Measurements from ENCODE around the gene PDCL3. TPM values are rescaled to one million over a fixed set of nuclear protein-coding genes. Genes with fewer than 3 reads are reported as not detected.

PDCL3 gene
- 12.0 and 14.9 TPM in 2 replicates for total RNA-seq

GRCh38 chr2:100562613-100563406 is at the start of gene PDCL3:
TSS of gene PDCL3 (plus strand) at chr2:100562993. CDS start at chr2:100563068, 75 bp downstream.

Other genes with a start within 250 kb of the PDCL3 start
- gene LONRF2, start 240.5 kb upstream of the PDCL3 start, total RNA-seq: under 0.01 TPM in 1 of 2 replicates, not detected in the other
- 7.2 and 7.4 TPM in 2 replicates for gene CHST10, start 145.3 kb upstream of the PDCL3 start, total RNA-seq
- gene NMS, start 92.5 kb upstream of the PDCL3 start, total RNA-seq: not detected in 2 replicates

Data from bladder microvascular endothelial cell (primary cell).